Natural killer cell (primary cell): ENCODE data around the gene MED27. TPM values are rescaled to one million over a fixed set of nuclear protein-coding genes. Genes with fewer than 3 reads are reported as not detected.
A peak's percentile ranks its signal among the peaks of the same experiment; 100 is the strongest.

ENCODE experiments used
- ATAC-seq, 3 donors: fragments of 150-1000 bp in 2 of 3; fragments of 200-7000 bp in 1 of 3; cut with Tn5 transposase; 1 replicate in 1 of 3; 2 replicates in 2 of 3; pipeline ENCODE4 v1.10.0; 2021; ENCODE audit warnings: mild to moderate bottlenecking in 2 of 3, moderate library complexity in 2 of 3
- DNase-seq, 2 donors: peaks; one replicate each; pipeline versions ENCODE4 v3.0.0 to v3.0.0-alpha.2; 2013 to 2021; ENCODE audit warnings: mixed read lengths in 1 of 2
- H3K27ac ChIP-seq: one replicate; pipeline ENCODE4 v1.5.1; 2013; ENCODE audit warnings: mild to moderate bottlenecking, low read length
- H3K27me3 ChIP-seq: one replicate; pipeline ENCODE4 v1.6.1; 2013; ENCODE audit warnings: low read length; ENCODE audit not compliant: control insufficient read depth, insufficient read depth
- H3K36me3 ChIP-seq: one replicate; pipeline ENCODE4 v1.6.1; 2013; ENCODE audit warnings: low read length; ENCODE audit not compliant: control insufficient read depth, insufficient read depth
- H3K4me1 ChIP-seq: one replicate; pipeline ENCODE4 v1.6.1; 2013; ENCODE audit warnings: low read length; ENCODE audit not compliant: control insufficient read depth, insufficient read depth
- H3K4me3 ChIP-seq: one replicate; pipeline ENCODE4 v1.5.1; 2013; ENCODE audit warnings: low read length
- H3K9me3 ChIP-seq: one replicate; pipeline ENCODE4 v1.6.1; 2013; ENCODE audit warnings: low read length; ENCODE audit not compliant: control insufficient read depth, insufficient read depth
- H3K27ac Mint-ChIP-seq, 2 donors: one replicate each; pipeline ENCODE4 v1.8.0; 2022; ENCODE audit warnings: mild to moderate bottlenecking in 2 of 2, mixed read lengths in 2 of 2, moderate library complexity in 1 of 2
- H3K27me3 Mint-ChIP-seq, 2 donors: one replicate each; pipeline ENCODE4 v1.8.0; 2022; ENCODE audit warnings: low read depth in 2 of 2, mixed read lengths in 2 of 2
- H3K36me3 Mint-ChIP-seq: one replicate; pipeline ENCODE4 v1.8.0; 2022; ENCODE audit warnings: mixed read lengths
- H3K4me1 Mint-ChIP-seq, 2 donors: one replicate each; pipeline ENCODE4 v1.8.0; 2022; ENCODE audit warnings: mixed read lengths in 2 of 2
- H3K4me3 Mint-ChIP-seq: one replicate; pipeline ENCODE4 v1.8.0; 2022; ENCODE audit warnings: mild to moderate bottlenecking, moderate library complexity, mixed read lengths
- H3K9me3 Mint-ChIP-seq, 2 donors: one replicate each; pipeline ENCODE4 v1.8.0; 2022; ENCODE audit warnings: mixed read lengths in 2 of 2
- CTCF ChIP-seq: fragments of 200-600 bp; IDR thresholded peaks from one replicate; pipeline ENCODE4 v1.8.0; 2022; ENCODE audit warnings: antibody characterized with exemption
- WGBS: methylation state at CpG from one replicate; pipeline ENCODE4 v1.1.7; 2013; ENCODE audit warnings: missing lambda C conversion rate; ENCODE audit not compliant: insufficient coverage; 5-methylcytosine and 5-hydroxymethylcytosine counted together
- intact Hi-C: fragments of 100-400 bp; cut with micrococcal nuclease; formaldehyde crosslinking; loops from one replicate; pipeline ENCODE4 v1.14.2; 2022
- total RNA-seq, 4 donors: library from RNA; stranded (reverse); fragments of 120-200 nt in 1 of 4; gene quantifications; one replicate each; pipeline versions ENCODE4 v1.2.3 to v1.2.4, GENCODE V29; 2013 to 2022

The MED27 gene
- total RNA-seq, 3 donors from 2014 or later (not counting 1 experiment from before 2014, with no cell fraction given): 24.4 to 27.3 (median 26.9) TPM

GRCh38 chr9:132008855-132009812 lies 70.5 kb downstream of the MED27 start:
- no peak for TF ChIP-seq CTCF
- H3K36me3 Mint-ChIP-seq: no peaks in the 10 kb centered on the region
- intact Hi-C loops: no loop called here
- Histone ChIP-seq H3K9me3 (no peaks in the 10 kb centered on the region), H3K27me3 (no peaks in the 10 kb centered on the region), H3K27ac (no peak overlapping the region), H3K4me3 (no peak overlapping the region), H3K4me1 (peaks cover 5% of the 10 kb centered on the region), H3K36me3 (no peaks in the 10 kb centered on the region)
- ATAC-seq (no peak), DNase-seq (no peak)
- H3K4me1 Mint-ChIP-seq: peaks cover 43 to 44% of the 10 kb centered on the region in 2 donors
- WGBS: 98% methylated on average over 11 of the region's 12 CpGs
- no peak overlapping the region for H3K27ac Mint-ChIP-seq
- no peak overlapping the region for H3K4me3 Mint-ChIP-seq
- no peaks in the 10 kb centered on the region for H3K27me3 Mint-ChIP-seq
- H3K9me3 Mint-ChIP-seq: no peaks in the 10 kb centered on the region

GRCh38 chr9:132008184-132008803 lies 71.4 kb downstream of the MED27 start:
- H3K27me3 ChIP-seq: no peaks in the 10 kb centered on the region
- H3K27ac Mint-ChIP-seq: no peak overlapping the region
- no peaks in the 10 kb centered on the region for H3K27me3 Mint-ChIP-seq
- DNase-seq: no peak
- H3K9me3 ChIP-seq: no peaks in the 10 kb centered on the region
- H3K4me1 Mint-ChIP-seq: peaks cover 51 to 52% of the 10 kb centered on the region in 2 donors
- H3K9me3 Mint-ChIP-seq: no peaks in the 10 kb centered on the region
- H3K4me3 ChIP-seq: no peak overlapping the region
- no peaks in the 10 kb centered on the region for H3K36me3 Mint-ChIP-seq
- no peak for ATAC-seq
- H3K4me3 Mint-ChIP-seq: no peak overlapping the region
- H3K36me3 ChIP-seq: no peaks in the 10 kb centered on the region
- TF ChIP-seq CTCF: no peak
- WGBS: 92% methylated on average over 7 of the region's 8 CpGs
- peaks cover 5% of the 10 kb centered on the region for H3K4me1 ChIP-seq
- H3K27ac ChIP-seq: no peak overlapping the region
- intact Hi-C loops: no loop called here

- H3K4me3 ChIP-seq: no peak overlapping the region
- ATAC-seq (no peak), DNase-seq (no peak)
- H3K27ac ChIP-seq: no peak overlapping the region
- no peaks in the 10 kb centered on the region for H3K9me3 Mint-ChIP-seq
- H3K9me3 ChIP-seq: no peaks in the 10 kb centered on the region
- intact Hi-C loops: no loop called here
- H3K36me3 ChIP-seq: no peaks in the 10 kb centered on the region
- H3K36me3 Mint-ChIP-seq: no peaks in the 10 kb centered on the region
- H3K4me3 Mint-ChIP-seq: peak overlapping the region; percentile 29
- H3K27me3 ChIP-seq: no peaks in the 10 kb centered on the region
- TF ChIP-seq CTCF: no peak
- H3K4me1 Mint-ChIP-seq: peaks cover 51 to 56% of the 10 kb centered on the region in 2 donors
- 88% methylated on average over 4 of the region's 5 CpGs for WGBS
- peak overlapping the region; percentile 14 to 17 for H3K27ac Mint-ChIP-seq
- H3K27me3 Mint-ChIP-seq: no peaks in the 10 kb centered on the region
- H3K4me1 ChIP-seq: peaks cover 5% of the 10 kb centered on the region
These were observed 72.2 kb downstream of the MED27 start for GRCh38 chr9:132007371-132008025.
